NB4 (cell line): ENCODE measurements around the gene COMT.

Experiments used
- POLR2A ChIP-seq: IDR thresholded peaks from 2 replicates; pipeline ENCODE4 v1.6.1; 2011; ENCODE audit warnings: mild to moderate bottlenecking; ENCODE audit not compliant: insufficient read length; ENCODE audit errors: extremely low read depth
- TF ChIP-seq, protein P1 (sequence below): IDR thresholded peaks from one replicate; pipeline ENCODE4 v1.5.1; 2012; ENCODE audit warnings: low read depth, low read length

DNA sequence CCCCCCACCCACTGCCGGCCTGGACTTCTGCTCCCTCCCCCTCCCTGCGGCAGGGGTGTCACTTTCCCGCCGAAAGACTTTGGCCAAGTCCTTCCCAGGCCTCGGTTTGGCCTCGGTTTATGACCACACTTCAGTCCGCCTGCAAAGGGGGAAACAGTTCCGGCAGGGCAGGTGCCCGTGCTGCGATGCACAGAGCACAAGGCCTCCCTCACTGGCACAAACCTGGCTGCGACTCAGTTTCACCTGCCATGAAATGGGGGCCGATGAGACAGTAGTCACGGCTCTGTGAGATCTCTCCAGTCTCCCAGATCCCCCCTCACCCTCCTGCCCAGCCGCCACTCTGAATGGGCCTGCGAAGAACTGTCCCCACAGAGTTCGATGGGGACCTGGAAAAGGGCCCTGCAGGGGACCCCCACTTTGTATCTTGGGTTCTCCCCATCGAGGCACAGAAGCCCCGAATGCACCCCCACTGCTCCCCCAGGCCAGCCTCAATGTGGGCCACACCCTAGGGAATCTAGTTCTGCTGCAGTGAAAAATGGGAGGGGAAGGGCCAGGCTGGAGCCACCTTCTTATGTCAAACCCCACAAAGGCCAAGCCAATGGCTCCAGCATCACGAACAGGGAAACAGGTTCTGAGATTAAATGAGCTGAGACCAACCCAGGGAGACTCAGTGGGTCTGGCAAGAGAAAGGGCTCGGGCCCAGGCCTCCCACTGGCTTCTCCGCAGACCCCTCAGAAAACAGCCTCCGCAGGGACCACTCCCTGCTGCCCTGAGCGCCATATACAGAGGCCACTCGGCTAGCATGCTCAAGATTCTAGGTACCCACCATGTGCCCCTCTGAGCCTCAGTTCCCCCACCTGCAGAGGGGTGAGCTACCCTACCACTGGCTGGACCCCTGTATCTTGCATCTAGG is 46.1 kb downstream of the COMT start:
- TF ChIP-seq, protein P1, sequence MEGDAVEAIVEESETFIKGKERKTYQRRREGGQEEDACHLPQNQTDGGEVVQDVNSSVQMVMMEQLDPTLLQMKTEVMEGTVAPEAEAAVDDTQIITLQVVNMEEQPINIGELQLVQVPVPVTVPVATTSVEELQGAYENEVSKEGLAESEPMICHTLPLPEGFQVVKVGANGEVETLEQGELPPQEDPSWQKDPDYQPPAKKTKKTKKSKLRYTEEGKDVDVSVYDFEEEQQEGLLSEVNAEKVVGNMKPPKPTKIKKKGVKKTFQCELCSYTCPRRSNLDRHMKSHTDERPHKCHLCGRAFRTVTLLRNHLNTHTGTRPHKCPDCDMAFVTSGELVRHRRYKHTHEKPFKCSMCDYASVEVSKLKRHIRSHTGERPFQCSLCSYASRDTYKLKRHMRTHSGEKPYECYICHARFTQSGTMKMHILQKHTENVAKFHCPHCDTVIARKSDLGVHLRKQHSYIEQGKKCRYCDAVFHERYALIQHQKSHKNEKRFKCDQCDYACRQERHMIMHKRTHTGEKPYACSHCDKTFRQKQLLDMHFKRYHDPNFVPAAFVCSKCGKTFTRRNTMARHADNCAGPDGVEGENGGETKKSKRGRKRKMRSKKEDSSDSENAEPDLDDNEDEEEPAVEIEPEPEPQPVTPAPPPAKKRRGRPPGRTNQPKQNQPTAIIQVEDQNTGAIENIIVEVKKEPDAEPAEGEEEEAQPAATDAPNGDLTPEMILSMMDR: no peak
- TF ChIP-seq POLR2A: no peak
